Hepatocyte (in vitro differentiated cells): ENCODE results near the gene PRPS1. TPM values are rescaled to one million over a fixed set of nuclear protein-coding genes. Genes with fewer than 3 reads are reported as not detected.

Experiments used
- DNase-seq: peaks from one replicate; pipeline ENCODE4 v3.0.0-alpha.2; 2016; ENCODE audit warnings: low spot score
- H2AFZ ChIP-seq: fragments of 200-600 bp; sonication (generic); 2 replicates; pipeline ENCODE4 v1.6.0; 2016; ENCODE audit warnings: antibody characterized with exemption, mild to moderate bottlenecking
- H3K27ac ChIP-seq: fragments of 200-600 bp; sonication (generic); 2 replicates; pipeline ENCODE4 v1.5.1; 2016; ENCODE audit warnings: mild to moderate bottlenecking
- H3K27me3 ChIP-seq: fragments of 200-600 bp; sonication (generic); 2 replicates; pipeline ENCODE4 v1.6.1; 2016
- H3K36me3 ChIP-seq: fragments of 200-600 bp; sonication (generic); replicated peaks from 2 replicates; pipeline ENCODE4 v1.5.1; 2016; ENCODE audit warnings: low read depth; ENCODE audit not compliant: insufficient read depth
- H3K4me1 ChIP-seq: fragments of 200-600 bp; sonication (generic); 2 replicates; pipeline ENCODE4 v1.5.1; 2016; ENCODE audit warnings: mild to moderate bottlenecking, moderate library complexity; ENCODE audit not compliant: insufficient read depth
- H3K4me2 ChIP-seq: fragments of 200-600 bp; sonication (generic); 2 replicates; pipeline ENCODE4 v1.6.0; 2016
- H3K4me3 ChIP-seq: fragments of 200-600 bp; sonication (generic); 2 replicates; pipeline ENCODE4 v1.5.1; 2016; ENCODE audit warnings: mild to moderate bottlenecking
- H3K79me2 ChIP-seq: fragments of 200-600 bp; sonication (generic); 2 replicates; pipeline ENCODE4 v1.6.0; 2017; ENCODE audit warnings: mild to moderate bottlenecking
- H3K9me2 ChIP-seq: fragments of 200-600 bp; sonication (generic); replicated peaks from 2 replicates; pipeline ENCODE4 v1.6.0; 2017; ENCODE audit warnings: mild to moderate bottlenecking; ENCODE audit not compliant: insufficient read depth
- H3K9me3 ChIP-seq: fragments of 200-600 bp; sonication (generic); 2 replicates; pipeline ENCODE4 v1.5.1; 2016; ENCODE audit warnings: low read depth, mild to moderate bottlenecking
- H4K20me1 ChIP-seq: fragments of 200-600 bp; sonication (generic); 2 replicates; pipeline ENCODE4 v1.6.0; 2016; ENCODE audit warnings: mild to moderate bottlenecking; ENCODE audit not compliant: insufficient read depth, poor library complexity, severe bottlenecking
- CTCF ChIP-seq: fragments of 200-600 bp; sonication (generic); IDR thresholded peaks from 2 replicates; pipeline ENCODE4 v1.5.1; 2016; ENCODE audit warnings: antibody characterized with exemption, mild to moderate bottlenecking; ENCODE audit not compliant: poor library complexity
- EZH2 ChIP-seq: fragments of 200-600 bp; sonication (generic); IDR thresholded peaks from 2 replicates; pipeline ENCODE4 v1.6.1; 2016; ENCODE audit warnings: antibody characterized with exemption, mild to moderate bottlenecking, borderline replicate concordance
- EZH2phosphoT487 ChIP-seq: fragments of 200-600 bp; sonication (generic); IDR thresholded peaks from one replicate; pipeline ENCODE4 v1.6.1; 2018; ENCODE audit warnings: antibody characterized with exemption, mild to moderate bottlenecking, low read depth, moderate library complexity; ENCODE audit not compliant: unreplicated experiment, severe bottlenecking
- WGBS: methylation state at CpG from one replicate; pipeline ENCODE4 v1.1.6; 2016; ENCODE audit warnings: low lambda C conversion rate; ENCODE audit errors: missing lambda C conversion rate; 5-methylcytosine and 5-hydroxymethylcytosine counted together
- polyA plus RNA-seq: library from polyadenylated mRNA; unstranded; fragments of >200 nt; fragmentation: Nextera tagmentation; extraction: Ambion mirVana; gene quantifications from 2 replicates; pipeline ENCODE4 v1.2.1, GENCODE V29; 2016
- total RNA-seq: library from RNA; depleted of rRNA; stranded (reverse); fragments of >200 nt; gene quantifications from 2 replicates; pipeline ENCODE4 v1.2.3, GENCODE V29; 2014

The PRPS1 gene
- total and polyA plus RNA-seq, 2 experiments from 2014 or later = 41.1 to 59.2 TPM

- Histone ChIP-seq H3K4me3 (no peak overlapping the region), H3K4me2 (no peak overlapping the region), H2AFZ (no peak overlapping the region), H4K20me1 (no peaks in the 10 kb centered on the region), H3K9me3 (no peaks in the 10 kb centered on the region), H3K27ac (no peak overlapping the region), H3K27me3 (no peaks in the 10 kb centered on the region), H3K4me1 (no peaks in the 10 kb centered on the region), H3K9me2 (no peaks in the 10 kb centered on the region), H3K79me2 (peaks cover 23% of the 10 kb centered on the region), H3K36me3 (no peaks in the 10 kb centered on the region)
- 52% methylated on average over 2 of the region's 2 CpGs for WGBS
- DNase-seq = no peak
- TF ChIP-seq EZH2phosphoT487 (no peak), EZH2 (no peak)
Measured at GRCh38 chrX:107626916-107627315, 1.4 kb upstream of the PRPS1 start.

DNA sequence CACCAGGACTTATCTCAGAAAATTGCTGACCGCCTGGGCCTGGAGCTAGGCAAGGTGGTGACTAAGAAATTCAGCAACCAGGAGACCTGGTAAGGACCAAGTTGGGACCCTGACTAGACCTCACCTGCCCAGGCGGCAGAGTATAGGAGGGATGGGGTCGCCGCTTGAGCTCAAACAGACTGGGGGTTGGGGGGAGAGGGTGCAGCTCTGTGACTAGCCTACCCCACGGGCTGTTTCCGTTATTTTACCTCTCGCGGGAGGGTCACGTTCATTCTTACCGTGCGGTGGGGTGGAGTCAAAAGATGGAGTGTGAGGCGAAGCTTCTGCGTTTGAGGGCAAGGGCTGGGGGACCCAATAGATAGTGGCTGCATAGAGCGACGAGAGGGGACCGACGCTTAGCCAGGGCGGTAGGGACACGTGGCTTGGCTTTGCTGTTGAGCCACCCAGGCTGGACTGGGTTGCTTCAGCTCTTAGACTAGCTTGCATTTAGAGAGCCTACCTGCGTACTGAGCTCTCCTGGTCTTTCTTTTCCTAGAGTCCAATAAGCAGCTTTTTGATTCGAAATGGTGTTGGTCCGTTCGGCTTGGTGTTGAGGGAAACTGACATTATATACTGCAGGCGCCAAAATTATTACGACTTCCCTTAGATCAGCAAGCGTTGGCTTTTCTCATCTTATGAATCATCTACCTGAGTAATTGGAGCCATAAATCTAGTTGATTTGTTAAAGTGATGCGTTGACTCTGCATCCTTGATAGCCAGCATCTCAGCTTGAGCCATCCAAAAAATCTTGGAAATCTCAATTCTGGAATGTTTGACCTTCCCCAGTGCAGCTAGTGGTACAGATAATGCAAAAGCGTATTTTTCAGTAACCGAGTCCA is 591 bp downstream of the PRPS1 start:
- no peaks in the 10 kb centered on the region for H3K36me3 ChIP-seq
- peak overlapping the region; percentile 66 for H3K27ac ChIP-seq
- DNase-seq = peak; percentile 60
- no peak for TF ChIP-seq CTCF
- TF ChIP-seq EZH2 = no peak
- no peak for TF ChIP-seq EZH2phosphoT487
- peak overlapping the region; percentile 88 for H3K4me2 ChIP-seq
- peaks cover 41% of the 10 kb centered on the region for H3K79me2 ChIP-seq
- no peaks in the 10 kb centered on the region for H3K9me3 ChIP-seq
- H3K4me1 ChIP-seq = no peaks in the 10 kb centered on the region
- under 1% methylated on average over 29 of the region's 29 CpGs for WGBS
- H3K9me2 ChIP-seq = no peaks in the 10 kb centered on the region
- no peaks in the 10 kb centered on the region for H3K27me3 ChIP-seq
- H3K4me3 ChIP-seq = peak overlapping the region; percentile 29
- no peaks in the 10 kb centered on the region for H4K20me1 ChIP-seq
- peak overlapping the region; percentile 56 for H2AFZ ChIP-seq

- peak; percentile 52 for DNase-seq
- no peak for TF ChIP-seq EZH2phosphoT487
- peak; percentile 44 for TF ChIP-seq CTCF
- WGBS = 4% methylated on average over 5 of the region's 5 CpGs
- Histone ChIP-seq H3K9me3 (no peaks in the 10 kb centered on the region), H3K27ac (peak overlapping the region; percentile 66), H3K4me2 (peak overlapping the region; percentile 88), H3K27me3 (no peaks in the 10 kb centered on the region), H2AFZ (peak overlapping the region; percentile 56), H3K36me3 (no peaks in the 10 kb centered on the region), H3K4me3 (peak overlapping the region; percentile 29), H3K9me2 (no peaks in the 10 kb centered on the region), H3K4me1 (no peaks in the 10 kb centered on the region), H3K79me2 (peaks cover 48% of the 10 kb centered on the region), H4K20me1 (no peaks in the 10 kb centered on the region)
Measured at GRCh38 chrX:107629540-107629909, 1.2 kb downstream of the PRPS1 start.

GRCh38 chrX:107630031-107630689 is 1.9 kb downstream of the PRPS1 start:
- peaks cover 50% of the 10 kb centered on the region for H3K79me2 ChIP-seq
- TF ChIP-seq EZH2phosphoT487 = no peak
- TF ChIP-seq EZH2 = no peak
- TF ChIP-seq CTCF = no peak
- no peaks in the 10 kb centered on the region for H3K36me3 ChIP-seq
- H3K4me1 ChIP-seq = no peaks in the 10 kb centered on the region
- peak overlapping the region; percentile 29 for H3K4me3 ChIP-seq
- no peaks in the 10 kb centered on the region for H3K9me2 ChIP-seq
- H3K4me2 ChIP-seq = peak overlapping the region; percentile 88
- H4K20me1 ChIP-seq = no peaks in the 10 kb centered on the region
- WGBS = 22% methylated on average over 3 of the region's 3 CpGs
- no peak overlapping the region for H3K27ac ChIP-seq
- H2AFZ ChIP-seq = no peak overlapping the region
- H3K9me3 ChIP-seq = no peaks in the 10 kb centered on the region
- DNase-seq = no peak
- H3K27me3 ChIP-seq = no peaks in the 10 kb centered on the region
